ENCODE measurements around the gene ZNF213.

Gene ZNF213

GRCh38 chr16:3099395-3099731 lies 35.5 kb upstream of the ZNF213 start:
- no peak overlapping the region for H3K18ac ChIP-seq (ENCODE audit: low read depth in 1 of 2, low read length in 2 of 2)
- H3K36me3 ChIP-seq (ENCODE audit: control insufficient read depth in 1 of 2, insufficient read depth in 2 of 2, low read depth in 1 of 2, low read length in 2 of 2) = no peaks in the 10 kb centered on the region
- WGBS = 35% methylated on average over 5 of the region's 5 CpGs
- H2BK15ac ChIP-seq (ENCODE audit: low read depth, poor library complexity, severe bottlenecking) = no peak overlapping the region
- H2BK120ac ChIP-seq (ENCODE audit: low read depth, low read length) = no peak overlapping the region
- H3K27me3 ChIP-seq (ENCODE audit: control insufficient read depth in 1 of 2, insufficient read depth in 1 of 2, low read length in 2 of 2) = peaks cover 19 to 29% of the 10 kb centered on the region in 2 experiments
- H3K23ac ChIP-seq (ENCODE audit: low read length in 2 of 2) = no peak overlapping the region
- no peak overlapping the region for H2BK12ac ChIP-seq (ENCODE audit: low read length in 2 of 2)
- H3K9ac ChIP-seq (ENCODE audit: low read length) = no peak overlapping the region
- H3K4me2 ChIP-seq (ENCODE audit: low read length, poor library complexity, severe bottlenecking) = no peak overlapping the region
- H3K27ac ChIP-seq (ENCODE audit: low read length, poor library complexity, severe bottlenecking) = no peak overlapping the region
- no peak overlapping the region for H2BK5ac ChIP-seq (ENCODE audit: low read depth, low read length, poor library complexity, severe bottlenecking)
- H4K8ac ChIP-seq (ENCODE audit: low read length) = no peak overlapping the region
- no peak for DNase-seq
- H2AK5ac ChIP-seq (ENCODE audit: low read length, severe bottlenecking) = no peak overlapping the region
- no peak overlapping the region for H3K14ac ChIP-seq (ENCODE audit: low read length in 2 of 2)
- no peak overlapping the region for H2AFZ ChIP-seq (ENCODE audit: low read depth, low read length)
- no peak overlapping the region for H3K4ac ChIP-seq (ENCODE audit: low read depth in 1 of 2, low read length in 2 of 2)
- H3K4me1 ChIP-seq (ENCODE audit: control insufficient read depth, insufficient read depth, low read depth, low read length) = peaks cover 11% of the 10 kb centered on the region
- H3K4me3 ChIP-seq (ENCODE audit: insufficient read depth in 1 of 2, low read depth in 1 of 2, low read length in 2 of 2) = no peak overlapping the region
- no peaks in the 10 kb centered on the region for H3K9me3 ChIP-seq (ENCODE audit: control insufficient read depth, low read length)
- H4K91ac ChIP-seq (ENCODE audit: low read length) = no peak overlapping the region
- H3K79me1 ChIP-seq (replicated peaks; ENCODE audit: low read length, poor library complexity, severe bottlenecking) = no peaks in the 10 kb centered on the region

DNA sequence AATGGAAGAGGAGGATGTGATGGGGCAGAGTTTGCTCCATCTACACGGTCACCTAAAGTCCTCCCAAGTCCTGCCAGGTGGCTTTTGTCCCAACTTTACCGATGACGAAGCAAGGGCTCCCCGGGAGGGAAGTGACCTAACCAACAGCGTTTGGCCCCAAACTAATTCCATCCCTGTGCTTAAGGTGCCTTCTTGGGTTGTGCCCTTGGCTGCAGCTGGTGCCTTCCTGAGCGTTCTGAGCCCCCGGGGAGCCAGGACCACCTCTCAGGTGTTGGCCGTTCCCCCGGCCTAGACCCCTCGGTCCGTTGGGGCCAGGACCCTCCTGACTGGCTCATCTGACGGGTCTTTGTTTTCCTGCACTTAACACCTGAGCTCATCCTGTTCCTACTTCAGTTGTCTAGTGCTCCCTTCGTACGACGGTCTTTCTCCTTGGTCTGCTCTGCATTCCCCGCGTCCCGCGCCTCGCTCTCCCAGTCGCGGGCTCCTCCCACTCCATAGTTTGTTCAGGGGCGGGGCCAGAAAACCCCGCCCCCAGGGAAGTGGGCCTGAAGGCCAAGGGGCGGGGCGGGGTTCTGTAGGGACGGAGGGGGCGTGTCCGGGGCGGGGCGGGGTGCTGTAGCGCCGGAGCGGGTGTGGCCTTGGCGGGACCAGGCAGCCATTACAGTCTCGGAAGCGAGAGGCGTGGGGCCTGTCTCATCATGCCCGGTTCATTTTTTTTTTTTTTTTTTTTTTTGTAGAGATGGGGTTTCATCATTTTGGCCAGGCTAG lies 34.9 kb upstream of the ZNF213 start:
- H3K9ac ChIP-seq (ENCODE audit: low read length) = no peak overlapping the region
- DNase-seq = peak; percentile 89
- H3K18ac ChIP-seq (ENCODE audit: low read depth in 1 of 2, low read length in 2 of 2) = no peak overlapping the region
- H2BK120ac ChIP-seq (ENCODE audit: low read depth, low read length) = no peak overlapping the region
- peak overlapping the region; percentile 41 for H4K8ac ChIP-seq (ENCODE audit: low read length)
- H3K4ac ChIP-seq (ENCODE audit: low read depth in 1 of 2, low read length in 2 of 2) = no peak overlapping the region
- H3K14ac ChIP-seq (ENCODE audit: low read length in 2 of 2) = no peak overlapping the region
- H3K23ac ChIP-seq (ENCODE audit: low read length in 2 of 2) = no peak overlapping the region
- peaks cover 11% of the 10 kb centered on the region for H3K4me1 ChIP-seq (ENCODE audit: control insufficient read depth, insufficient read depth, low read depth, low read length)
- no peaks in the 10 kb centered on the region for H3K79me1 ChIP-seq (replicated peaks; ENCODE audit: low read length, poor library complexity, severe bottlenecking)
- no peak overlapping the region for H2AK5ac ChIP-seq (ENCODE audit: low read length, severe bottlenecking)
- peaks cover 19 to 29% of the 10 kb centered on the region in 2 experiments for H3K27me3 ChIP-seq (ENCODE audit: control insufficient read depth in 1 of 2, insufficient read depth in 1 of 2, low read length in 2 of 2)
- no peak overlapping the region for H2BK5ac ChIP-seq (ENCODE audit: low read depth, low read length, poor library complexity, severe bottlenecking)
- H3K9me3 ChIP-seq (ENCODE audit: control insufficient read depth, low read length) = no peaks in the 10 kb centered on the region
- no peak overlapping the region for H2BK12ac ChIP-seq (ENCODE audit: low read length in 2 of 2)
- 8% methylated on average over 28 of the region's 39 CpGs for WGBS
- H2AFZ ChIP-seq (ENCODE audit: low read depth, low read length) = no peak overlapping the region
- H3K27ac ChIP-seq (ENCODE audit: low read length, poor library complexity, severe bottlenecking) = no peak overlapping the region
- peak overlapping the region; percentile 5 for H3K4me2 ChIP-seq (ENCODE audit: low read length, poor library complexity, severe bottlenecking)
- no peak overlapping the region for H2BK15ac ChIP-seq (ENCODE audit: low read depth, poor library complexity, severe bottlenecking)
- H4K91ac ChIP-seq (ENCODE audit: low read length) = no peak overlapping the region
- peak overlapping the region in 1 of 2 experiments; percentile 45 for H3K4me3 ChIP-seq (ENCODE audit: insufficient read depth in 1 of 2, low read depth in 1 of 2, low read length in 2 of 2)
- H3K36me3 ChIP-seq (ENCODE audit: control insufficient read depth in 1 of 2, insufficient read depth in 2 of 2, low read depth in 1 of 2, low read length in 2 of 2) = no peaks in the 10 kb centered on the region

- 66% methylated on average over 23 of the region's 29 CpGs for WGBS
- H3K4me2 ChIP-seq (ENCODE audit: low read length, poor library complexity, severe bottlenecking) = no peak overlapping the region
- H3K4ac ChIP-seq (ENCODE audit: low read depth in 1 of 2, low read length in 2 of 2) = no peak overlapping the region
- no peak overlapping the region for H3K14ac ChIP-seq (ENCODE audit: low read length in 2 of 2)
- peak overlapping the region in 1 of 2 experiments; percentile 2 for H3K18ac ChIP-seq (ENCODE audit: low read depth in 1 of 2, low read length in 2 of 2)
- no peak overlapping the region for H2BK15ac ChIP-seq (ENCODE audit: low read depth, poor library complexity, severe bottlenecking)
- H3K79me1 ChIP-seq (replicated peaks; ENCODE audit: low read length, poor library complexity, severe bottlenecking) = no peaks in the 10 kb centered on the region
- peak overlapping the region; percentile 86 for H4K8ac ChIP-seq (ENCODE audit: low read length)
- peak overlapping the region in 1 of 2 experiments; percentile 83 for H2BK12ac ChIP-seq (ENCODE audit: low read length in 2 of 2)
- H3K9me3 ChIP-seq (ENCODE audit: control insufficient read depth, low read length) = no peaks in the 10 kb centered on the region
- DNase-seq = peak; percentile 34
- H2BK5ac ChIP-seq (ENCODE audit: low read depth, low read length, poor library complexity, severe bottlenecking) = no peak overlapping the region
- H2AK5ac ChIP-seq (ENCODE audit: low read length, severe bottlenecking) = no peak overlapping the region
- H3K27me3 ChIP-seq (ENCODE audit: control insufficient read depth in 1 of 2, insufficient read depth in 1 of 2, low read length in 2 of 2) = peaks cover 19 to 29% of the 10 kb centered on the region in 2 experiments
- no peak overlapping the region for H3K9ac ChIP-seq (ENCODE audit: low read length)
- peak overlapping the region in 1 of 2 experiments; percentile 11 for H3K4me3 ChIP-seq (ENCODE audit: insufficient read depth in 1 of 2, low read depth in 1 of 2, low read length in 2 of 2)
- no peak overlapping the region for H2BK120ac ChIP-seq (ENCODE audit: low read depth, low read length)
- H4K91ac ChIP-seq (ENCODE audit: low read length) = no peak overlapping the region
- H3K23ac ChIP-seq (ENCODE audit: low read length in 2 of 2) = no peak overlapping the region
- H3K27ac ChIP-seq (ENCODE audit: low read length, poor library complexity, severe bottlenecking) = no peak overlapping the region
- peaks cover 13% of the 10 kb centered on the region for H3K4me1 ChIP-seq (ENCODE audit: control insufficient read depth, insufficient read depth, low read depth, low read length)
- no peak overlapping the region for H2AFZ ChIP-seq (ENCODE audit: low read depth, low read length)
- no peaks in the 10 kb centered on the region for H3K36me3 ChIP-seq (ENCODE audit: control insufficient read depth in 1 of 2, insufficient read depth in 2 of 2, low read depth in 1 of 2, low read length in 2 of 2)
Observed at GRCh38 chr16:3101018-3101840, 33.6 kb upstream of the ZNF213 start.

GRCh38 chr16:3101841-3102470 lies 32.9 kb upstream of the ZNF213 start:
- Histone ChIP-seq H3K27ac (ENCODE audit: low read length, poor library complexity, severe bottlenecking) (no peak overlapping the region), H3K27me3 (ENCODE audit: control insufficient read depth in 1 of 2, insufficient read depth in 1 of 2, low read length in 2 of 2) (peaks cover 19 to 29% of the 10 kb centered on the region in 2 experiments), H3K9ac (ENCODE audit: low read length) (no peak overlapping the region), H3K9me3 (ENCODE audit: control insufficient read depth, low read length) (no peaks in the 10 kb centered on the region), H3K4me1 (ENCODE audit: control insufficient read depth, insufficient read depth, low read depth, low read length) (peaks cover 15% of the 10 kb centered on the region), H3K4me3 (ENCODE audit: insufficient read depth in 1 of 2, low read depth in 1 of 2, low read length in 2 of 2) (no peak overlapping the region), H3K14ac (ENCODE audit: low read length in 2 of 2) (no peak overlapping the region), H4K91ac (ENCODE audit: low read length) (no peak overlapping the region), H2BK12ac (ENCODE audit: low read length in 2 of 2) (no peak overlapping the region), H3K18ac (ENCODE audit: low read depth in 1 of 2, low read length in 2 of 2) (no peak overlapping the region), H3K4me2 (ENCODE audit: low read length, poor library complexity, severe bottlenecking) (no peak overlapping the region), H2BK5ac (ENCODE audit: low read depth, low read length, poor library complexity, severe bottlenecking) (no peak overlapping the region), H3K79me1 (replicated peaks; ENCODE audit: low read length, poor library complexity, severe bottlenecking) (no peaks in the 10 kb centered on the region), H3K4ac (ENCODE audit: low read depth in 1 of 2, low read length in 2 of 2) (no peak overlapping the region), H2BK120ac (ENCODE audit: low read depth, low read length) (no peak overlapping the region), H2AK5ac (ENCODE audit: low read length, severe bottlenecking) (no peak overlapping the region), H3K36me3 (ENCODE audit: control insufficient read depth in 1 of 2, insufficient read depth in 2 of 2, low read depth in 1 of 2, low read length in 2 of 2) (no peaks in the 10 kb centered on the region), H2BK15ac (ENCODE audit: low read depth, poor library complexity, severe bottlenecking) (no peak overlapping the region), H2AFZ (ENCODE audit: low read depth, low read length) (no peak overlapping the region), H3K23ac (ENCODE audit: low read length in 2 of 2) (no peak overlapping the region), H4K8ac (ENCODE audit: low read length) (no peak overlapping the region)
- 67% methylated on average over 27 of the region's 27 CpGs for WGBS
- DNase-seq = no peak

All from mesenchymal stem cell (in vitro differentiated cells and primary cell).